ENCODE data around the gene YWHAH. TPM values are rescaled to one million over a fixed set of nuclear protein-coding genes. Genes with fewer than 3 reads are reported as not detected.
A peak's percentile ranks its signal among the peaks of the same experiment; 100 is the strongest.

The YWHAH gene
- polyA plus RNA-seq, 3 donors: 59.5 to 136 (median 132) TPM

DNA sequence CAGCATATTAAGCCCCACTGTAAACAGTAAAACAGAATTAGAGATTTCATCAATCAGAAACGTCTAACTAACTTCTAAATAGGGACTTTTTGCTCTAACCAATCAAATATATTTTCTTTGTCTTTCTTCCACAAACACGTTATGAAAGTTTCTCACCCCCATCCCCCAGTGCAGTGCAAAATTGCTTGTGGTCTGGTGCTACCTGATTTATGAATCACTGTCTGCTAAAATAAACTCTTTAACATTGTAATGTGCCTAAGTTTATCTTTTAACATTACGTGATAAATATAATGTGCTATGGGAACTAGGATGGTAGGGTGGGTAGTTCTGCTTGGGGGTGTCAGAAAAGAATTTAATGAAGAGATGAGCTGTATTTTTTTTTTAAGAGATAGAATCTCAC, 51.5 kb downstream of the YWHAH start:
- WGBS (ENCODE audit: insufficient coverage): 67% methylated on average over 1 of the region's 3 CpGs
- no peak overlapping the region for H2AFZ ChIP-seq (ENCODE audit: insufficient read depth, low read depth, low read length, poor library complexity, severe bottlenecking)
- Mint-ChIP-seq H3K4me3 (no peak overlapping the region), H3K36me3 (no peaks in the 10 kb centered on the region), H3K9me3 (no peaks in the 10 kb centered on the region), H3K27me3 (ENCODE audit: low read depth in 3 of 3) (peaks cover 3 to 7% (median 6%) of the 10 kb centered on the region in 3 donors), H3K4me1 (no peaks in the 10 kb centered on the region), H3K27ac (no peak overlapping the region)
- TF ChIP-seq, protein P1, sequence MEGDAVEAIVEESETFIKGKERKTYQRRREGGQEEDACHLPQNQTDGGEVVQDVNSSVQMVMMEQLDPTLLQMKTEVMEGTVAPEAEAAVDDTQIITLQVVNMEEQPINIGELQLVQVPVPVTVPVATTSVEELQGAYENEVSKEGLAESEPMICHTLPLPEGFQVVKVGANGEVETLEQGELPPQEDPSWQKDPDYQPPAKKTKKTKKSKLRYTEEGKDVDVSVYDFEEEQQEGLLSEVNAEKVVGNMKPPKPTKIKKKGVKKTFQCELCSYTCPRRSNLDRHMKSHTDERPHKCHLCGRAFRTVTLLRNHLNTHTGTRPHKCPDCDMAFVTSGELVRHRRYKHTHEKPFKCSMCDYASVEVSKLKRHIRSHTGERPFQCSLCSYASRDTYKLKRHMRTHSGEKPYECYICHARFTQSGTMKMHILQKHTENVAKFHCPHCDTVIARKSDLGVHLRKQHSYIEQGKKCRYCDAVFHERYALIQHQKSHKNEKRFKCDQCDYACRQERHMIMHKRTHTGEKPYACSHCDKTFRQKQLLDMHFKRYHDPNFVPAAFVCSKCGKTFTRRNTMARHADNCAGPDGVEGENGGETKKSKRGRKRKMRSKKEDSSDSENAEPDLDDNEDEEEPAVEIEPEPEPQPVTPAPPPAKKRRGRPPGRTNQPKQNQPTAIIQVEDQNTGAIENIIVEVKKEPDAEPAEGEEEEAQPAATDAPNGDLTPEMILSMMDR (IDR thresholded peaks at IDR 0.05): no peak
- no peaks in the 10 kb centered on the region for H3K9me3 ChIP-seq (replicated peaks in 1 of 2; ENCODE audit: control insufficient read depth in 1 of 2, insufficient read depth in 1 of 2, low read length in 2 of 2)
- no peak overlapping the region for H3K4me3 ChIP-seq (replicated peaks in 1 of 3; ENCODE audit: low read depth in 2 of 3, low read length in 3 of 3)
- H4K20me1 ChIP-seq (ENCODE audit: insufficient read depth, low read length): no peaks in the 10 kb centered on the region
- no peak for DNase-seq
- H3K4me2 ChIP-seq (replicated peaks; ENCODE audit: extremely low read depth, low read length, poor library complexity, severe bottlenecking): no peak overlapping the region
- intact Hi-C loops (cut with micrococcal nuclease): no loop called here
- H3K9ac ChIP-seq (ENCODE audit: insufficient read depth, low read length, poor library complexity, severe bottlenecking): no peak overlapping the region
- no peaks in the 10 kb centered on the region for H3K4me1 ChIP-seq (ENCODE audit: control insufficient read depth in 1 of 2, insufficient read depth in 2 of 2, low read length in 2 of 2)
- no peaks in the 10 kb centered on the region for H3K79me2 ChIP-seq (ENCODE audit: insufficient read depth, low read length)
- no peak overlapping the region for H3K27ac ChIP-seq (ENCODE audit: low read depth in 1 of 2, low read length in 2 of 2)
- H3K27me3 ChIP-seq (ENCODE audit: control insufficient read depth in 2 of 2, insufficient read depth in 2 of 2, low read length in 2 of 2): no peaks in the 10 kb centered on the region
- no peaks in the 10 kb centered on the region for H3K36me3 ChIP-seq (replicated peaks in 1 of 2; ENCODE audit: control insufficient read depth in 1 of 2, insufficient read depth in 2 of 2, low read length in 2 of 2)

DNA sequence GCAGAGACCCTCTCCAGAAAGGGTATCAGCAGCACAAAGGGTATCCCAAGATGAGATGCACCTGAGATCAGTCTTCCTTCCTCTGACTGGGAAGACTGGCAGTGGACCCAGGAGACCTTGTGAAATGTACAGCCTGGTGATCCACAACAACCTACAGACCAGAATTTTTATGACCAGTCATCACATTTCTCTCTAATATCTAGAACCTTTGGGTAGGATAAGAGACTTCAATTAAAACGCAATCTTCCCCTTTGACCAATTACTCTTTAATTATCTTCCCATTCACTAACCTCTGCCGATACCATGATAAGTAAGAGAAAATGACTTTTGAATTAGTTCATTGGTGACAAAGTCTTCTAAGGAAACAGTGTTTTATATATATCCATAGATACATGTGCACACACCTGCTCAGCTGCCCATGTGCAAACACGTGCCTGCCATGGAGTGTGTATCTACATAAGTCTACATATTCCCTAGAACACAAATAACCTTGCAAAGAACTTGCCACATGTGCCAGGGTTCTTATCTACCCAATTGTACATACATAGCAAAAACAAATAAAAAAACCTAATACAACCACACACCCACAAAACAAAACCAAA, 54.5 kb downstream of the YWHAH start:
- H3K4me3 Mint-ChIP-seq: peak overlapping the region in 1 of 2 donors; percentile 31
- no peak overlapping the region for H3K4me2 ChIP-seq (replicated peaks; ENCODE audit: extremely low read depth, low read length, poor library complexity, severe bottlenecking)

More for the DNA sequence above, 54.5 kb downstream of the YWHAH start:
- intact Hi-C loops (cut with micrococcal nuclease): no loop called here
- H3K9me3 ChIP-seq (replicated peaks in 1 of 2; ENCODE audit: control insufficient read depth in 1 of 2, insufficient read depth in 1 of 2, low read length in 2 of 2): no peaks in the 10 kb centered on the region
- H3K4me3 ChIP-seq (replicated peaks in 1 of 3; ENCODE audit: low read depth in 2 of 3, low read length in 3 of 3): no peak overlapping the region
- no peak overlapping the region for H3K9ac ChIP-seq (ENCODE audit: insufficient read depth, low read length, poor library complexity, severe bottlenecking)
- H3K4me1 Mint-ChIP-seq: no peaks in the 10 kb centered on the region
- no peaks in the 10 kb centered on the region for H3K4me1 ChIP-seq (ENCODE audit: control insufficient read depth in 1 of 2, insufficient read depth in 2 of 2, low read length in 2 of 2)
- peaks cover 0 to 1% (median 0%) of the 10 kb centered on the region in 7 donors for H3K9me3 Mint-ChIP-seq
- H3K79me2 ChIP-seq (ENCODE audit: insufficient read depth, low read length): no peaks in the 10 kb centered on the region
- peaks cover 6 to 10% (median 7%) of the 10 kb centered on the region in 3 donors for H3K27me3 Mint-ChIP-seq (ENCODE audit: low read depth in 3 of 3)
- H3K27ac ChIP-seq (ENCODE audit: low read depth in 1 of 2, low read length in 2 of 2): no peak overlapping the region
- H3K27ac Mint-ChIP-seq: peak overlapping the region in 1 of 7 donors; percentile 42
- no peaks in the 10 kb centered on the region for H3K36me3 ChIP-seq (replicated peaks in 1 of 2; ENCODE audit: control insufficient read depth in 1 of 2, insufficient read depth in 2 of 2, low read length in 2 of 2)
- TF ChIP-seq, protein P1 (IDR thresholded peaks at IDR 0.05): no peak
- no peaks in the 10 kb centered on the region for H3K36me3 Mint-ChIP-seq
- H2AFZ ChIP-seq (ENCODE audit: insufficient read depth, low read depth, low read length, poor library complexity, severe bottlenecking): no peak overlapping the region
- DNase-seq: no peak
- no peaks in the 10 kb centered on the region for H4K20me1 ChIP-seq (ENCODE audit: insufficient read depth, low read length)
- 100% methylated on average over 1 of the region's 3 CpGs for WGBS (ENCODE audit: insufficient coverage)
- H3K27me3 ChIP-seq (ENCODE audit: control insufficient read depth in 2 of 2, insufficient read depth in 2 of 2, low read length in 2 of 2): no peaks in the 10 kb centered on the region

Data from CD14-positive monocyte (primary cell).